ENCODE data around the gene TIGD6. TPM values are rescaled to one million over a fixed set of nuclear protein-coding genes. Genes with fewer than 3 reads are reported as not detected.
"Not testable (repeated sequence)": the region's sequence is repeated elsewhere in the genome, so short reads cannot be mapped to it uniquely, and the experiment has no call there.

The TIGD6 gene
- total RNA-seq, 1 experiment from 2014 or later, result 3.8 TPM

- H3K4me1 ChIP-seq, result peaks cover 8% of the 10 kb centered on the region; the same call in 1 of the 2 replicates
Observed at GRCh38 chr5:149951138-149951749, 49.2 kb downstream of the TIGD6 start.

GRCh38 chr5:149948993-149949392 is 51.5 kb downstream of the TIGD6 start:
- Histone ChIP-seq H3K4me1 (peaks cover 3% of the 10 kb centered on the region; the same call in 1 of the 2 replicates), H3K27me3 (no peaks in the 10 kb centered on the region), H3K27ac (no peak overlapping the region), H3K4me3 (no peak overlapping the region), H3K36me3 (no peaks in the 10 kb centered on the region), H3K9me3 (replicated peaks) (0 out of 2 replicates have a peak, but pooled peaks cover 2% of the 10 kb centered on the region)
- DNase-seq, result no peak

More at GRCh38 chr5:149951138-149951749, 49.2 kb downstream of the TIGD6 start:
- no peaks in the 10 kb centered on the region for H3K36me3 ChIP-seq
- 0 out of 2 replicates have a peak, but pooled peaks cover 2% of the 10 kb centered on the region for H3K9me3 ChIP-seq (replicated peaks)
- H3K4me3 ChIP-seq, result no peak overlapping the region
- no peaks in the 10 kb centered on the region for H3K27me3 ChIP-seq
- H3K27ac ChIP-seq, result no peak overlapping the region
- no peak for DNase-seq

GRCh38 chr5:149946118-149946517 is 54.3 kb downstream of the TIGD6 start:
- peaks cover 14% of the 10 kb centered on the region for H3K4me1 ChIP-seq

GRCh38 chr5:149944666-149945065 is 55.8 kb downstream of the TIGD6 start, which contains the start of gene PDE6A:
Gene PDE6A, minus strand, starts transcription at chr5:149944793. Its CDS starts 120 bp downstream, at chr5:149944673.
- H3K36me3 ChIP-seq, result no peaks in the 10 kb centered on the region
- H3K4me1 ChIP-seq, result peaks cover 14% of the 10 kb centered on the region
- H3K9me3 ChIP-seq (replicated peaks), result no peaks in the 10 kb centered on the region
- H3K27me3 ChIP-seq, result no peaks in the 10 kb centered on the region
- H3K27ac ChIP-seq, result no peak within 1 kb of the TSS
- DNase-seq, result no peak
- H3K4me3 ChIP-seq, result no peak within 1 kb of the TSS

More at GRCh38 chr5:149946118-149946517, 54.3 kb downstream of the TIGD6 start:
- Histone ChIP-seq H3K9me3 (replicated peaks) (no peaks in the 10 kb centered on the region), H3K36me3 (no peaks in the 10 kb centered on the region), H3K4me3 (no peak overlapping the region), H3K27ac (no peak overlapping the region), H3K27me3 (no peaks in the 10 kb centered on the region)
- DNase-seq, result no peak

GRCh38 chr5:149943177-149943949 is 57.1 kb downstream of the TIGD6 start:
- not testable (repeated sequence) for H3K27ac ChIP-seq; H3K9me3 ChIP-seq (replicated peaks); DNase-seq; H3K36me3 ChIP-seq; H3K4me3 ChIP-seq; H3K27me3 ChIP-seq
- H3K4me1 ChIP-seq, result peaks cover 26% of the 10 kb centered on the region

Other genes starting within 250 kb of the TIGD6 start
- gene PDE6A, start 55.9 kb downstream of the TIGD6 start, total RNA-seq (2014; rRNA removed; shearing (Covaris generic)), result 0.28 and 0.47 TPM in 2 replicates
- 51.5 and 52.4 TPM in 2 replicates for gene SLC26A2, start 39.9 kb downstream of the TIGD6 start, total RNA-seq (2014; rRNA removed; shearing (Covaris generic))
- 26.0 and 28.0 TPM in 2 replicates for gene HMGXB3, start 85 bp upstream of the TIGD6 start, total RNA-seq (2014; rRNA removed; shearing (Covaris generic))
- gene CSF1R, start 85.9 kb upstream of the TIGD6 start, total RNA-seq (2014; rRNA removed; shearing (Covaris generic)), result 0.06 and 0.13 TPM in 2 replicates
- 4.7 and 7.2 TPM in 2 replicates for gene PDGFRB, start 155.2 kb upstream of the TIGD6 start, total RNA-seq (2014; rRNA removed; shearing (Covaris generic))
- gene CDX1, start 166.1 kb upstream of the TIGD6 start, total RNA-seq (2014; rRNA removed; shearing (Covaris generic)), result not detected in 2 replicates
- gene SLC6A7, start 189.4 kb upstream of the TIGD6 start, total RNA-seq (2014; rRNA removed; shearing (Covaris generic)), result not detected in 2 replicates

Data from SJCRH30 (cell line).